ENCODE results near the gene HS6ST1.

DNA sequence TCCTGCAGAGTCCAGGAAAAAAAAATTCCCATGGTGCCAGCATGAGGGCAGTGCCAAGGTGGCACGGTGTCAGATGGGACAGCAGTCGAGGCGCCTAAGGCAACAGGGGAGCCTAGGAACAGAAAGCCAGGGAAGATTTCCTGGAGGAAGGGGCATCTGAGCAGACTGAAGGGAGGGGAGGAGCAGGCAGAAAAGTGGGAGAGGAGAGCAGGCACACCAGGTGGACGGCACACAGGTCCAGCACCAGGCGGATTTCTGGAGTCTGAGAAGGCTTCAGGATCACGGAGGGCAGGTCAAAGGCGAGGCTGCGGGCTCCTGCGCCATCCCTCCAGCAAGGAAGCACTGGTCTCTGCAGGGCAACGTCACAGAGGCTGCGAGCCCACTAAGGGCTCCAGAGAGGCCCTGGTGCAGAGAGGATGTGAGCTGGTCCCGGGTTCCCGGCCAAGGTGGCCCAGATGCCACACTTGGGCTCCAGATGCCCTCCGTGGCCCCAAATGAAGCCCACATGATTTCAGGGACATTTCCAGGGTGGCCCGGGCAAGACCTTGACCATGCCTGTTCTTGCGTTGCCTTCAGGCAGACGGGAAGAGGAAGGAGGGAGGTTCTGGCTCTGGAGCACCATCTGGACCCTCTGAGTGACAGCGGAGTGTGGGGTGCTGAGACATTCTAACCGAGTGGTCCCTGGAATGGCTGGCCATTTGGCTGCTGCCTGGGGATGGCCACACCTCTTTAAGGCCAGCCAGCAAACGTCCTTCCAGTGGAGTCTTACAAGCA is 4.1 kb downstream of the HS6ST1 start:
- TF ChIP-seq CTCF (conservative IDR thresholded peaks at IDR 0.05; ENCODE audit: low read length) (no peak), EZH2phosphoT487 (IDR thresholded peaks at IDR 0.05; ENCODE audit: borderline replicate concordance, low read depth, low read length) (no peak)
